Activated CD4-positive, CD25-positive, alpha-beta regulatory T cell treated with anti-CD3 and anti-CD28 coated beads, Interleukin-2, amount 50 U/mL, for 16 hours (primary cell): ENCODE results near the gene FAM184B.
"Not testable (repeated sequence)": the region's sequence is repeated elsewhere in the genome, so short reads cannot be mapped to it uniquely, and the experiment has no call there.

Experiments
- DNase-seq: peaks from one replicate; pipeline ENCODE4 v3.0.0-alpha.2; 2020; ENCODE audit warnings: low read depth, low spot score

The FAM184B gene

GRCh38 chr4:17718471-17718870 lies 63.0 kb downstream of the FAM184B start:
- DNase-seq = no peak

GRCh38 chr4:17717301-17717700 lies 64.1 kb downstream of the FAM184B start:
- no peak for DNase-seq

GRCh38 chr4:17715511-17715910 lies 65.9 kb downstream of the FAM184B start:
- no peak for DNase-seq

- no peak for DNase-seq
Observed at GRCh38 chr4:17713779-17714178, 67.6 kb downstream of the FAM184B start.

- no peak for DNase-seq
Observed at GRCh38 chr4:17712166-17712565, 69.3 kb downstream of the FAM184B start.

GRCh38 chr4:17711206-17711605 lies 70.2 kb downstream of the FAM184B start:
- not testable (repeated sequence) for DNase-seq

- DNase-seq = no peak
Observed at GRCh38 chr4:17709763-17710068, 71.7 kb downstream of the FAM184B start.

- no peak for DNase-seq
Observed at GRCh38 chr4:17708992-17709762, 72.2 kb downstream of the FAM184B start.

- no peak for DNase-seq
Observed at GRCh38 chr4:17707671-17708070, 73.8 kb downstream of the FAM184B start.

GRCh38 chr4:17705107-17705506 lies 76.3 kb downstream of the FAM184B start:
- DNase-seq = no peak

- no peak for DNase-seq
Observed at GRCh38 chr4:17704020-17704650, 77.3 kb downstream of the FAM184B start.

GRCh38 chr4:17702641-17703040 lies 78.8 kb downstream of the FAM184B start:
- no peak for DNase-seq

GRCh38 chr4:17701882-17702281 lies 79.5 kb downstream of the FAM184B start:
- DNase-seq = no peak

- DNase-seq = no peak
Observed at GRCh38 chr4:17701138-17701839, 80.1 kb downstream of the FAM184B start.

- no peak for DNase-seq
Observed at GRCh38 chr4:17699380-17699779, 82.0 kb downstream of the FAM184B start.

- no peak for DNase-seq
Observed at GRCh38 chr4:17698116-17698515, 83.3 kb downstream of the FAM184B start.

GRCh38 chr4:17695341-17695740 lies 86.1 kb downstream of the FAM184B start:
- DNase-seq = no peak

GRCh38 chr4:17694552-17694951 lies 86.9 kb downstream of the FAM184B start:
- no peak for DNase-seq

GRCh38 chr4:17690898-17691297 lies 90.5 kb downstream of the FAM184B start:
- DNase-seq = no peak

GRCh38 chr4:17690135-17690534 lies 91.3 kb downstream of the FAM184B start:
- no peak for DNase-seq

GRCh38 chr4:17688011-17688441 lies 93.4 kb downstream of the FAM184B start:
- DNase-seq = no peak

- no peak for DNase-seq
Observed at GRCh38 chr4:17687237-17687857, 94.1 kb downstream of the FAM184B start.
